Activated naive CD4-positive, alpha-beta T cell (primary cell): ENCODE results near the gene NRN1L.
"Not testable (repeated sequence)": the region's sequence is repeated elsewhere in the genome, so short reads cannot be mapped to it uniquely, and the experiment has no call there.

Experiments used
- DNase-seq, 4 experiments: peaks; one replicate each; lab custom pipeline; 2025; lab: John Stamatoyannopoulos, UW

The NRN1L gene

DNA sequence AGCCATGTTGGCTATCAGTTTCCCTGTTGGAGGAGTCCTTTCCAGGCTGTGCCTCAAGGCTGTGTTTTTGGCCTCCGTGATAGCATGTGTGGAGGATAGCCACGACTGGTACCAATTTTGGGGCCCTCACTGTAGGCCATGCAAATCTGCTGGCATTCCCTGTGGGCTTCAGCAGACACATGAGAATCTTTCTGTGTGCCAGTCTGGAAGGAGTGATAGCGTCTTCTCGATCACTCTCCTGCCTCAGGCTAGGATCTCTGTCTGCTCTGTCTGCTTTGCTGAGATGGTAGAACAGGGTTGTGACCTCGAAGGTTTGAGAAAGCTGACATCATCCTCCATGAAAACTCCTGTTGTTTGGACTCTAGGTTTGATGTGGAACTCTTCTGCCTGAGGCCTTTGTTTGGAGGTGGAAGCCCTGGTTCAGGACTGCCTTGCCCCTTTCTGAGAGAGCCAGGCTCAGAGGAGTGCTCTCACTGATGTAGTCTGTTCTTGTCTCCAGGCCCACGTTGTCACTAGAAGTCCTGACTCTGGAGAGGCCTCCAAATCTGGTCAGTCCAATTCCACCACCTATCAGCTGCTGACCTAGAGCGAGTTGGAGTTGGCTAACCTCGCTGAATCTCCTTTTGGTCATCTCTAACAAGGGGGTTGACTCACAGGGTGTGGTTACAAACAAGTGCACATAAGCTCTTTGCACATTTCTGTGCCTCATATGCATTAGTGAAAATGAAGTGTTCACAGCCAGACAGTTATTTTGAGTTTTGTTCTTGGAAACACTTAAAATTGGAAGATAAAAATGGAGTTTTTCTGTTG, 23.9 kb upstream of the NRN1L start:
- DNase-seq: no peak

DNA sequence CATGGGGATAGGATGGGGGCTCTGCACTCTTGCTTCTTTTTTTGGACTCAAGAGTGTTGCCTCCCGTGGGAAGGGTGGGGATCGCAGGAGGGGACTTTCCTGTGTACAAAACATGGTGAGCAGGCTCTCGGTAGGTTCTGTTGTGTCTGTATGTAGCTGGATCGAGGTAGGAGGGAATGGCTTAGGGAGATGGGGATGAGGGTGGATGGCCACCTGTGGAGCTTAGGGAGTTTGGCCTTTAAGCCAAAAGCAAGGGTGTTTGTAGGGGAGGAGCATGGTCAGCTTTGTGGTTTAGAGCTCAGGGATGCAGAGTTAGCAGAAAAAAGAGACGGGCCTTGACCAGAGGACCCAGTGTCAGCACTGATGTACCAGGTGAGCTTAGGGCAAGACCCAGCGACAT, 22.8 kb upstream of the NRN1L start:
- DNase-seq: no peak

- DNase-seq: no peak
Measured at GRCh38 chr16:67862623-67863583, 21.8 kb upstream of the NRN1L start.

DNA sequence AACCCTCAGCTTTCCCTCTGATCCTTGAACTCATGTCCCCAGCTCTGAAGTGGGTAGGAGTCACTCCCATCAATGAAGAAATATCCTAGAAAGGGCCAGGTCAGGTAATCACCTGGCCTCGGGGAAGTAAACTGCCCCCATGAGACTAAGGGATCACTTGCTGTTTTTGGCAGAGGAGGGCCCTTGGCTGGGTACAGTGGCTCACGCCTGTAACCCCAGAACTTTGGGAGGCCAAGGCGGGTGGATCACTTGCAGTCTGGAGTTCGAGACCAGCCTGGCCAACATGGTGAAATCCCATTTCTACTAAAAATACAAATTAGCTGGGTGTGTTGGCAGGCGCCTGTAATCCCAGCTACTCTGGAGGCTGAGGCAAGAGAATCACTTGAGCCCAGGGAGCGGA, 20.6 kb upstream of the NRN1L start:
- DNase-seq: not testable (repeated sequence)

GRCh38 chr16:67864594-67864993, 20.1 kb upstream of the NRN1L start:
- DNase-seq: no peak

- DNase-seq: no peak
Measured at GRCh38 chr16:67865318-67865717, 19.4 kb upstream of the NRN1L start.

DNA sequence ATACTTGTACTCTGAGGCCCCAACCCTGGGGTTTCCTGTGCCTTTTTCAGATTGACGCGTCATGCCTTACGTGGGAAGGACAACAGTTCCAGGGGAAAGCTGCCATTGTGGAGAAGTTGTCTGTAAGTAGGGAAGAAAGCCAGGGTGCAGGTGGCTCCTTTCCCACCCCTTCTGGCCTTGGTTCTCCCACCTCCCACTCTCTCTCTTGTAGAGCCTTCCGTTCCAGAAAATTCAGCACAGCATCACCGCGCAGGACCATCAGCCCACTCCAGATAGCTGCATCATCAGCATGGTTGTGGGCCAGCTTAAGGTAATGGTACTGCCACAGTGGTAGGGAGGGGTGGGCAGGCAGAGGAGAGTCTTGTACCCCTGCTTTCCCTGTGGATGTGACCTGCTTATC, 16.4 kb upstream of the NRN1L start:
- DNase-seq: no peak

- no peak for DNase-seq
Measured at GRCh38 chr16:67869653-67870052, 15.0 kb upstream of the NRN1L start.

GRCh38 chr16:67871256-67871655, 13.4 kb upstream of the NRN1L start:
- no peak for DNase-seq

DNA sequence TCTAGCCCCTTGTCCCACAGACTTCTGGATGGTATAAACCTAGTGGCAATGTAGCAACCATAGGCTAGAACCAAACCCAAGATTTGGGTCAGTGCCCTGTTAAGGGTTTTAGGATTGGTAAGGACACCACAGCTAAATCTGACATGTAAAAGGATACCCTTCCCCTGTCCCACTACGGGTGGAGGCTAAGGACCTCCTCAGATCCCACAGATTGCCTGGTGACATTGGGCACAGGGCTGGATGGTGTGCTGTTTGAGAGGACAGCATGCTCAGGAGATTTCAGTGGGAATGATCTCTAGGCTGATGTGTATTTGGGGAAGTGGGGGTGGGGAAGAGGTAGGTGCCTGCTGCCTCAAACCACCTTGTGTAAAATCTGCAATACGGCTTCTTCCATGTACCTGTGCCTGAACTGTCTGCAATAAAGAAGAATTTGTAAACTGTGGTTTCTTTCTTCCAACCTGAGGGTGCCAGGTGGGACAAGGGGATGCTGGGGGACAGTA, 12.5 kb upstream of the NRN1L start:
- DNase-seq: no peak

DNA sequence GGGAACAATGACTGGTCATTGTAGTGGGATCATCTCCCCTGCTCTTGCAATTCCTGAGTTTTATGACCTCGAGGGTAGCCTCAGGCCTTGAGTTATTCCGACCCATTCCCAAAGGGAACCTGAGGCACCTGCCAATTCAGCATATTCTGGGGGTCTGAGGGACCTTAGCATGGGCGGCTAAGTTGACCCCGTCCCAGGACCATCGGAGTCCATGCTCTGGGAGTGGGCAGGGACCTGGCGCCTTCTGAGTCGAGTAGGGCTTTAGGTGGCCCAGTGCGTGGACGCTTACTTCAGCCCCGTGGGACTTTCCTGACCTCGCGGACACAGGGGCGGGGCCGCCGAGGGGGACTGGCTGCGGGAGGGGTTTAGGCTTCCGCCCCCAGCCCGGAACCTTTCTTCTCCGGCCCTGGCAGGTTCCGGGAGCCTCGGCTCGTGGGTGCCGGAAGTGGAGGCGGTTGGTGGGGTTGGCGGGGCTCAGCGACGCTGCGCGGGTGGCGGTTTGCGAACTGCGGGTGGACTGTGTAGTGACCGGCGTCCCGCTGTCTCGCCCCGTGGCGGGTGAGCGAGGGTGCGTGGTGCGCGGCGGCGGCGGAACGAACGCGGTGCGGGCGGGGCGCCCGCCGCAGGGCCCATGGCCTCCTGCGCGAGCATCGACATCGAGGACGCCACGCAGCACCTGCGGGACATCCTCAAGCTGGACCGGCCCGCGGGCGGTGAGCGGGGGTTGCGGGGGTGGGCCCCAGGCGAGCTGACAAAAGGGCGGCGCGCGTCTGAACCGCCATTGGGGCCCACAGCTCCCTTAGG, 11.9 kb upstream of the NRN1L start, which contains the start of gene EDC4:
EDC4 (plus strand) TSS at position 422 of the 804 bp plus-strand sequence; CDS start at position 632, 210 bp downstream.
- peak; percentile 42 to 83 (median 74) for DNase-seq

DNA sequence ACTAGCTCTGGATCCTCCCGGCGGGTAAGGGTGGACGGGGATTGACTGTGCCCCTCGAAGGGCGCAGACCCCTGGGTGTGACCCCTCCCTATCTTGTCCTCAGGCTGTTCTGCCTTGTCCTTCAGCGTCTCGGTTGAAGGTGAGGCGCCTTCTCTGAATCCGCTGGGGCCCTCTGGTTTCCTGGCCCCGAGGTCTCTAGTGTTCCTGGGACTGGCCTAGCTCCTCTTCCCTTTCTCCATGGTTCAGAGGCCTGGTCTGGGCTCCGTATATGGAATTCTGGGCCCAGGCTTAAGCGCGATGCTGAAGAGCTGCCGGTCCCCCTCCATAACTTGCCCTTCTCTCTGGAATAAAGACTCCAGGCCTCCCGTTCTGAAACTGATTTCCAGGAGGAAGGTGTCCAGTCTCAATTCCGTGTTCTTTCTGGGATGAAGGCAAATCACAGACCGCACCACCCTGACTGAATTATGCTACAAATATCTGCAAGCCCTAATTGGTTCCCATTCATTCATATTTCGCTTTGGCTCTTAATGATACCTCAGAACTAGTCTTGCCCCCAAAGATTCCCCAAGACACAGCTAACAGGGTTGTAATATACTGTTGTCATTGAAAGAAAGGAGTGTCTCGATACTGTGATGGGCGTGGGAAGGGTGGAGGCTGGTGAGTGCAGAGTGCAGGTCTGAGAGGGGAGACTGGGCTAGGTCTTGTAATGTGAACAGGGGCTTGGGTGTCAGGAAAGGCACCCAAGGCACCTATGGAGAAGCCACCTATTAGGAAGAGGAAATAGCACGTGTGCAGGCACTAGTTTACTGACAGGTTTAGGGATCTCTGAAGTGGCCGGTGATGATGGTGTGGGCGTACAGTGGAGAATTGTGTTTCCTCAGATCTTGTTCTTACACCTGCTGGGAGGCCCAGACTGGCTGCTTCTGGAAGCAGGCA, 11.0 kb upstream of the NRN1L start:
- DNase-seq: no peak

GRCh38 chr16:67874372-67874771, 10.3 kb upstream of the NRN1L start:
- DNase-seq: no peak

DNA sequence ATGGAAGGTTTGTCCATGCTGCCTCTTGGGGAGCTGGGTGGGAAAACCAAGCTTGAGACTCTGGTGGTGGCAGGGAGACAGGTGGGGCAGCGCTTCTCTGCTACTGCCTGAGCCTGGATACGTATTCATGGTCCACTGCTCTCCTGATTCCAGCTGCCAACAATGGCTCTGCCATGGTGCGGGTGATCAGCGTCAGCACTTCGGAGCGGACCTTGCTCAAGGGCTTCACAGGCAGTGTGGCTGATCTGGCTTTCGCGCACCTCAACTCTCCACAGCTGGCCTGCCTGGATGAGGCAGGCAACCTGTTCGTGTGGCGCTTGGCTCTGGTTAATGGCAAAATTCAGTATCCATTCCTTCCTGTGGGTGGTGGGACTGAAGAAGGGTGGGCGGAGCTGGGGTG, 7.6 kb upstream of the NRN1L start:
- no peak for DNase-seq

DNA sequence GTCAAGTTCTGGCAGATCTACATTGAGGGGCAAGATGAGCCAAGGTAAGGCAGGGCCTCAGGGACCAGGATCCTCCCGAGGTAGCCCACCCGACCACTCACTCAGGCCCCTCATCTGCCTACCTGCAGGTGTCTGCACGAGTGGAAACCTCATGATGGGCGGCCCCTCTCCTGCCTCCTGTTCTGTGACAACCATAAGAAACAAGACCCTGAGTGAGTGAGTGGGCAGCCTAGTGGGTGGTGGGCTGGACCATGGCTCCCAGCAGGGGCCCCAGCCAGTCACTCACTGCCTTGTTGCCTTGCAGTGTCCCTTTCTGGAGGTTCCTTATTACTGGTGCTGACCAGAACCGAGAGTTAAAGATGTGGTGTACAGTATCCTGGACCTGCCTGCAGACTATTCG, 6.5 kb upstream of the NRN1L start:
- no peak for DNase-seq

DNA sequence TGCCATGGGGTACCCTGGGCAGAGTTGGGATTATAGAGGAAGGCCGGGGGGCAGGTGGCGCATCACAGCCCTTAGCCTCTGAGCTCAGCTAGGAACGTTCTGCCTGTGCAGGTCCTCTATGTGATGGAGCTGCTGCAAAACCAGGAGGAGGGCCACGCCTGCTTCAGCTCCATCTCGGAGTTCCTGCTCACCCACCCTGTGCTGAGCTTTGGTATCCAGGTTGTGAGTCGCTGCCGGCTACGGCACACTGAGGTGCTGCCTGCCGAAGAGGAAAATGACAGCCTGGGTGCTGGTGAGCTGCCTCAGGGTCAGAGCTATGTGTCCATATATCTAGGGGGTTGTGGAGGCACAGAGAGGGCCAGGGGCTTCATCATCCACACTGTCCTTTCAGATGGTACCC, 5.8 kb upstream of the NRN1L start:
- no peak for DNase-seq

- DNase-seq: no peak
Measured at GRCh38 chr16:67879462-67879861, 5.2 kb upstream of the NRN1L start.

GRCh38 chr16:67879936-67880335, 4.7 kb upstream of the NRN1L start:
- no peak for DNase-seq

- DNase-seq: no peak
Measured at GRCh38 chr16:67880584-67880983, 4.1 kb upstream of the NRN1L start.

DNA sequence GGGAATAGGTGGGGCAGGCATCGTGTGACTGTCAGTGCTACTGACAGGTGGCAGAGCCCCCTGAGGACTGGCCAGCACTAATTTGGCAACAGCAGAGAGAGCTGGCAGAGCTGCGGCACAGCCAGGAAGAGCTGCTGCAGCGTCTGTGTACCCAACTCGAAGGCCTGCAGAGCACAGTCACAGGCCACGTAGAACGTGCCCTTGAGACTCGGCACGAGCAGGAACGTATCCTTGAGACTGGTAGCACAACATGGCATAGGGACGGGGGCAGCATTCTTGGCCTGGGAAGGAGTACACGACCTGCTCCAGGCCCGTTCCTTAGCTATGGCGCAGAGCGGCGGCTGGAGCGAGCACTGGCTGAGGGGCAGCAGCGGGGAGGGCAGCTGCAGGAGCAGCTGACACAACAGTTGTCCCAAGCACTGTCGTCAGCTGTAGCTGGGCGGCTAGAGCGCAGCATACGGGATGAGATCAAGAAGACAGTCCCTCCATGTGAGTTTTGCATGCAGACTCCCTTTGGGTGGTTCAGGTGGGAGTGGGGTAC, 3.0 kb upstream of the NRN1L start:
- no peak for DNase-seq
